Smooth muscle cell (in vitro differentiated cells): ENCODE results near the gene PTMA. TPM values are rescaled to one million over a fixed set of nuclear protein-coding genes. Genes with fewer than 3 reads are reported as not detected.
"Not testable (repeated sequence)": the region's sequence is repeated elsewhere in the genome, so short reads cannot be mapped to it uniquely, and the experiment has no call there.

Experiments used
- DNase-seq: peaks from one replicate; lab custom pipeline; 2025; ENCODE audit not compliant: unreplicated experiment; lab: John Stamatoyannopoulos, UW
- H2AFZ ChIP-seq: fragments of 200-600 bp; sonication (generic); 2 replicates; pipeline ENCODE4 v1.6.0; 2016; ENCODE audit warnings: antibody characterized with exemption, low read depth, mild to moderate bottlenecking
- H3F3A ChIP-seq: fragments of 200-600 bp; sonication (generic); 2 replicates; pipeline ENCODE4 v1.6.0; 2017; ENCODE audit warnings: antibody characterized with exemption, low read depth
- H3K27ac ChIP-seq: fragments of 200-600 bp; sonication (generic); 2 replicates; pipeline ENCODE4 v1.5.1; 2016; ENCODE audit warnings: low read depth, mild to moderate bottlenecking
- H3K27me3 ChIP-seq: fragments of 200-600 bp; sonication (generic); 2 replicates; pipeline ENCODE4 v1.6.1; 2016; ENCODE audit warnings: low read depth, mild to moderate bottlenecking
- H3K36me3 ChIP-seq: fragments of 200-600 bp; sonication (generic); 2 replicates; pipeline ENCODE4 v1.5.1; 2016; ENCODE audit warnings: low read depth
- H3K4me1 ChIP-seq: fragments of 200-600 bp; sonication (generic); 2 replicates; pipeline ENCODE4 v1.5.1; 2016; ENCODE audit warnings: low read depth
- H3K4me2 ChIP-seq: fragments of 200-600 bp; sonication (generic); 2 replicates; pipeline ENCODE4 v1.6.0; 2016; ENCODE audit warnings: mild to moderate bottlenecking
- H3K4me3 ChIP-seq: fragments of 200-600 bp; sonication (generic); 2 replicates; pipeline ENCODE4 v1.5.1; 2016; ENCODE audit warnings: mild to moderate bottlenecking
- H3K79me2 ChIP-seq: fragments of 200-600 bp; sonication (generic); 2 replicates; pipeline ENCODE4 v1.6.0; 2016; ENCODE audit warnings: low read depth, mild to moderate bottlenecking
- H3K9ac ChIP-seq: fragments of 200-600 bp; sonication (generic); 2 replicates; pipeline ENCODE4 v1.6.0; 2016; ENCODE audit warnings: low read depth
- H3K9me3 ChIP-seq: fragments of 200-600 bp; sonication (generic); replicated peaks from 2 replicates; pipeline ENCODE4 v1.5.1; 2016; ENCODE audit warnings: low read depth
- H4K20me1 ChIP-seq: fragments of 200-600 bp; sonication (generic); 2 replicates; pipeline ENCODE4 v1.6.0; 2016; ENCODE audit warnings: low read depth
- CTCF ChIP-seq: fragments of 200-600 bp; sonication (generic); IDR thresholded peaks from 2 replicates; pipeline ENCODE4 v1.5.1; 2017; ENCODE audit warnings: borderline replicate concordance, mild to moderate bottlenecking, antibody characterized with exemption; ENCODE audit not compliant: insufficient read depth, poor library complexity, severe bottlenecking
- WGBS: methylation state at CpG from one replicate; pipeline ENCODE4 v1.1.7; 2016; ENCODE audit warnings: low lambda C conversion rate; 5-methylcytosine and 5-hydroxymethylcytosine counted together
- polyA plus RNA-seq: library from polyadenylated mRNA; unstranded; fragments of >200 nt; fragmentation: Nextera tagmentation; extraction: Ambion mirVana; gene quantifications from 2 replicates; pipeline ENCODE4 v1.2.1, GENCODE V29; 2016
- total RNA-seq: library from RNA; depleted of rRNA; stranded (reverse); fragments of >200 nt; gene quantifications from 2 replicates; pipeline ENCODE4 v1.2.3, GENCODE V29; 2014

Gene PTMA
- total and polyA plus RNA-seq, 2 experiments from 2014 or later, result 615 to 655 TPM

GRCh38 chr2:231711677-231712450 is 3.5 kb downstream of the PTMA start:
- WGBS, result 73% methylated on average over 9 of the region's 9 CpGs
- Histone ChIP-seq H3K27me3 (no peaks in the 10 kb centered on the region), H3K4me1 (peaks cover 12% of the 10 kb centered on the region), H3K27ac (peak overlapping the region; percentile 56), H3K36me3 (no peaks in the 10 kb centered on the region), H2AFZ (no peak overlapping the region), H3F3A (peaks cover 33% of the 10 kb centered on the region), H4K20me1 (peaks cover 67% of the 10 kb centered on the region), H3K4me2 (peak overlapping the region; percentile 97), H3K9me3 (no peaks in the 10 kb centered on the region), H3K4me3 (peak overlapping the region; percentile 98), H3K9ac (peak overlapping the region; percentile 73), H3K79me2 (peaks cover 42% of the 10 kb centered on the region)
- no peak for DNase-seq
- no peak for TF ChIP-seq CTCF

DNA sequence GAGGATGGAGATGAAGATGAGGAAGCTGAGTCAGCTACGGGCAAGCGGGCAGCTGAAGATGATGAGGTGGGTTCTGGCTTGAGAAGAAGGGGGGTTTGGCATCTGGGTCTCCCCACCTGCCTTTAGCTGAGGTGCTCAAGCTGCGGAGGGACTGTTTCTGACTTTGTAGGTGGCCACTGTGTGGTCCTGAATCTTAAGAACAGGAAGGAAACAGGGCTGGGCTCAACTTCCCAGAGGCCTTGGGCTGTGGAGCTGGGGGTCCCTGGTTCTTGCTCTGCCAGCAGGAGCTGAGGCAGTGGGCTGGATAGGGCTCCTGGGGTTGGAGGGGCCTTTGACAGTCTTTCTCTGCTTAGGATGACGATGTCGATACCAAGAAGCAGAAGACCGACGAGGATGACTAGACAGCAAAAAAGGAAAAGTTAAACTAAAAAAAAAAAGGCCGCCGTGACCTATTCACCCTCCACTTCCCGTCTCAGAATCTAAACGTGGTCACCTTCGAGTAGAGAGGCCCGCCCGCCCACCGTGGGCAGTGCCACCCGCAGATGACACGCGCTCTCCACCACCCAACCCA is 4.2 kb downstream of the PTMA start:
- 86% methylated on average over 18 of the region's 18 CpGs for WGBS
- not testable (repeated sequence) for H3K9ac ChIP-seq, H3K36me3 ChIP-seq, H3K9me3 ChIP-seq, H3K4me3 ChIP-seq, H2AFZ ChIP-seq, H3K27me3 ChIP-seq, H3K4me2 ChIP-seq, DNase-seq
- H3K27ac ChIP-seq, result peak overlapping the region; percentile 56
- H3K79me2 ChIP-seq, result peaks cover 42% of the 10 kb centered on the region
- H3F3A ChIP-seq, result peaks cover 33% of the 10 kb centered on the region
- peaks cover 67% of the 10 kb centered on the region for H4K20me1 ChIP-seq
- H3K4me1 ChIP-seq, result peaks cover 12% of the 10 kb centered on the region

DNA sequence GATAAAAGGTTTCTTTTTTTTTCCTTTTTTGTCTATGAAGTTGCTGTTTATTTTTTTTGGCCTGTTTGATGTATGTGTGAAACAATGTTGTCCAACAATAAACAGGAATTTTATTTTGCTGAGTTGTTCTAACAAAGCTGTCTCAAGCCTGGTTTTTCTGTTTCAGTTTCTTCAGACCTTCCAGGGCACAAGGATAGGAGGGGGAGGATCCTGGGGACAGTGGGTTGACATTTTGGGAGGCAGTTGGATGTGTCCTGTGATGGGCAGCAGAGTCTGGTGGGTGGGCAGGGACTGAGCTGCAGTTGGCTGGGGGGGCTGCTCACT is 5.0 kb downstream of the PTMA start:
- not testable (repeated sequence) for H3K9ac ChIP-seq, H3K27me3 ChIP-seq, H3K9me3 ChIP-seq, DNase-seq, H3K27ac ChIP-seq, H2AFZ ChIP-seq, H3K36me3 ChIP-seq, H3K4me3 ChIP-seq, H3K4me2 ChIP-seq
- H3K79me2 ChIP-seq, result peaks cover 41% of the 10 kb centered on the region
- H4K20me1 ChIP-seq, result peaks cover 67% of the 10 kb centered on the region
- H3F3A ChIP-seq, result peaks cover 33% of the 10 kb centered on the region
- peaks cover 12% of the 10 kb centered on the region for H3K4me1 ChIP-seq

GRCh38 chr2:231713730-231714638 is 5.7 kb downstream of the PTMA start:
- Histone ChIP-seq H3K4me2 (no peak overlapping the region), H3K4me1 (peaks cover 12% of the 10 kb centered on the region), H3K27me3 (no peaks in the 10 kb centered on the region), H3F3A (peaks cover 33% of the 10 kb centered on the region), H3K27ac (peak overlapping the region; percentile 40), H3K36me3 (no peaks in the 10 kb centered on the region), H3K9me3 (no peaks in the 10 kb centered on the region), H2AFZ (no peak overlapping the region), H4K20me1 (peaks cover 61% of the 10 kb centered on the region), H3K79me2 (peaks cover 35% of the 10 kb centered on the region), H3K4me3 (no peak overlapping the region), H3K9ac (no peak overlapping the region)
- peak; percentile 65 for DNase-seq
- TF ChIP-seq CTCF, result peak; percentile 89
- 35% methylated on average over 11 of the region's 15 CpGs for WGBS
